Esophagus muscularis mucosa (tissue), 4 donors: Measurements from ENCODE around the gene SHKBP1.

ENCODE experiments used
- CTCF ChIP-seq, 3 experiments: fragments of 200-600 bp in 2 of 3; fragments of 450-650 bp in 1 of 3; sonication (generic) in 2 of 3; IDR thresholded peaks; one replicate each; pipeline ENCODE4 v1.5.1; 2017 to 2019; ENCODE audit warnings: antibody characterized with exemption in 3 of 3, mild to moderate bottlenecking in 2 of 3, moderate library complexity in 1 of 3
- EP300 ChIP-seq: sonication (generic); formaldehyde crosslinking; IDR thresholded peaks from one replicate; pipeline ENCODE4 v1.6.1; 2017; ENCODE audit warnings: antibody characterized with exemption
- POLR2A ChIP-seq: fragments of 450-650 bp; IDR thresholded peaks from one replicate; pipeline ENCODE4 v1.6.1; 2017; ENCODE audit warnings: antibody characterized with exemption, moderate library complexity, mild to moderate bottlenecking, low read depth
- POLR2AphosphoS5 ChIP-seq, 2 donors: sonication (generic); formaldehyde crosslinking; IDR thresholded peaks; one replicate each; pipeline ENCODE4 v1.6.1; 2017; ENCODE audit warnings: antibody characterized with exemption in 2 of 2

- TF ChIP-seq EP300: no peak
- no peak for TF ChIP-seq POLR2A
- no peak for TF ChIP-seq CTCF (IDR thresholded peaks at IDR 0.05)
- TF ChIP-seq POLR2AphosphoS5 (IDR thresholded peaks at IDR 0.05): no peak
Measured at GRCh38 chr19:40608957-40609356, 32.3 kb downstream of the SHKBP1 start.
